GM18868 (cell line): ENCODE data around the gene USP15.
"Not testable (repeated sequence)": the region's sequence is repeated elsewhere in the genome, so short reads cannot be mapped to it uniquely, and the experiment has no call there.

Experiments used
- ATAC-seq: cut with Tn5 transposase; IDR thresholded peaks from one replicate; pipeline ENCODE4 v1.9.1; 2021; ENCODE audit warnings: mild to moderate bottlenecking, moderate library complexity; ENCODE audit not compliant: unreplicated experiment

USP15 gene

GRCh38 chr12:62368430-62369223 lies 108.4 kb downstream of the USP15 start:
- ATAC-seq, result not testable (repeated sequence)

GRCh38 chr12:62370189-62370588 lies 110.0 kb downstream of the USP15 start:
- no peak for ATAC-seq

GRCh38 chr12:62371661-62372060 lies 111.5 kb downstream of the USP15 start:
- ATAC-seq, result no peak

- no peak for ATAC-seq
Observed at GRCh38 chr12:62372134-62372533, 111.9 kb downstream of the USP15 start.

- ATAC-seq, result no peak
Observed at GRCh38 chr12:62372825-62373224, 112.6 kb downstream of the USP15 start.

- ATAC-seq, result no peak
Observed at GRCh38 chr12:62375603-62376002, 115.4 kb downstream of the USP15 start.

GRCh38 chr12:62379026-62379722 lies 119.0 kb downstream of the USP15 start:
- no peak for ATAC-seq

GRCh38 chr12:62379723-62380045 lies 119.5 kb downstream of the USP15 start:
- no peak for ATAC-seq

GRCh38 chr12:62382526-62382925 lies 122.3 kb downstream of the USP15 start:
- no peak for ATAC-seq

- no peak for ATAC-seq
Observed at GRCh38 chr12:62396750-62397149, 136.5 kb downstream of the USP15 start.

- ATAC-seq, result no peak
Observed at GRCh38 chr12:62400135-62400534, 139.9 kb downstream of the USP15 start.

- ATAC-seq, result no peak
Observed at GRCh38 chr12:62401631-62402030, 141.4 kb downstream of the USP15 start.

- ATAC-seq, result no peak
Observed at GRCh38 chr12:62403031-62403430, 142.8 kb downstream of the USP15 start.

GRCh38 chr12:62407587-62407986 lies 147.4 kb downstream of the USP15 start:
- ATAC-seq, result no peak

- ATAC-seq, result no peak
Observed at GRCh38 chr12:62409068-62409467, 148.9 kb downstream of the USP15 start.

GRCh38 chr12:62414180-62414579 lies 154.0 kb downstream of the USP15 start:
- ATAC-seq, result no peak

GRCh38 chr12:62426089-62426488 lies 165.9 kb downstream of the USP15 start:
- no peak for ATAC-seq

GRCh38 chr12:62429457-62429856 lies 169.3 kb downstream of the USP15 start:
- no peak for ATAC-seq

GRCh38 chr12:62434494-62435302 lies 174.5 kb downstream of the USP15 start:
- ATAC-seq, result no peak

GRCh38 chr12:62435303-62436163 lies 175.3 kb downstream of the USP15 start:
- ATAC-seq, result peak; percentile 85

- peak; percentile 20 for ATAC-seq
Observed at GRCh38 chr12:62436164-62436503, 175.9 kb downstream of the USP15 start.
